GM18873 (cell line): ENCODE data around the gene TCF3.

Source experiments
- ATAC-seq: cut with Tn5 transposase; IDR thresholded peaks from one replicate; pipeline ENCODE4 v1.9.1; 2021; ENCODE audit warnings: mild to moderate bottlenecking, moderate library complexity, moderate number of reproducible peaks; ENCODE audit not compliant: unreplicated experiment, low FRiP score

TCF3 gene

GRCh38 chr19:1591421-1592023, 60.9 kb downstream of the TCF3 start:
- ATAC-seq, result no peak

DNA sequence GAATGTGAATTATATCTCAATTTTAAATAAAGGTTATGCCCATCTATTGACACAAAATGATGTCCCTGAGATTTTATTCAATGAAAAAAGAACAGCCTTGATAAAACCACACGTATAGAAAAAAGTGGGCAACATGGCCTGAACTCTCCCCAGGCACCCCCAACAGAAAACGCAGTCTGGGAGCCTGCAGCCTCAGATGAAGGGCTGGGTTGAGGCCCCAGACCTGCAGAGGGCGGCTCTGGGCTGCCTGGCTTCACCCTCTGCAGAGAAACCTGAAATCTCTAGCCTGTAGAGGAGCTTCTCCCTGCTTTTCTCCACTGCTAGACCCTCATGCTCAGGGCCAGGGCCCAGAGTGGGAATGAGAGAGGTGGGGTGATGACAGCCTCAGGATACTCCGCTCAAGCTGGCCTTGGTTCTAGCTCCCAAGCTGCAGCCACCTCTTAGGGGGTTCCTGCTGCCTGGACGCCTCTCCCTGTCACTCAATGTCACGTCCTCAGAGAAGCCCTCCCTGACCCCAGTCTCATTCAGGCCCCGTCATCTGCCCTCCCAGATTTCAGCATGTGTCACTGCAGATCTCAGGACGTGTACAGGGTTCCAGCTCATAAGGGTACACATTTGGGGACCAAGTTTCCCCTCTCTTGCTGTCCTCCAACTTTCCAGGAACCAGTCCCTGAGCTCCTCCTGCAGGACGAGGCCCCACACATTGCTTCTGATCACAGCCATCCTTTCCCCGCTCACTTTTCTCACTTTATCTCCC, 61.6 kb downstream of the TCF3 start:
- ATAC-seq, result no peak

- no peak for ATAC-seq
These were observed 64.5 kb downstream of the TCF3 start for GRCh38 chr19:1587872-1588271.

DNA sequence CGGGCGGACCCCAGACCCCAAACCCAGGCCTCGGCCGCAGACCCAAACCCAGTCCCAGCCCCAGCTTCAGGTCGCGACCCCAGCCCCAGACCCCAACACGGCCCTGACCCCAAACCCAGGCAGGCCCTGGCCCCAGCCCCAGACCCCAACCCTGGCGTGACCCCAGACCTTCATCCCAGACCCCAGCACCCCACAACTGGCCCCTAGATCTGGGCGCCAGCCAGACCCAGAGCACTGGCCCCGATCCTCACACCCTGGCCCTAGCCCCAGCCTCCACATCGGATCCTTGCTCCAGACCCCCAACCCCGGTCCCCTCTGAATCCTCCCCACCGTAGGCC, 67.2 kb downstream of the TCF3 start:
- no peak for ATAC-seq

GRCh38 chr19:1584500-1585242, 67.7 kb downstream of the TCF3 start:
- ATAC-seq, result no peak

GRCh38 chr19:1582201-1582600, 70.2 kb downstream of the TCF3 start:
- no peak for ATAC-seq

DNA sequence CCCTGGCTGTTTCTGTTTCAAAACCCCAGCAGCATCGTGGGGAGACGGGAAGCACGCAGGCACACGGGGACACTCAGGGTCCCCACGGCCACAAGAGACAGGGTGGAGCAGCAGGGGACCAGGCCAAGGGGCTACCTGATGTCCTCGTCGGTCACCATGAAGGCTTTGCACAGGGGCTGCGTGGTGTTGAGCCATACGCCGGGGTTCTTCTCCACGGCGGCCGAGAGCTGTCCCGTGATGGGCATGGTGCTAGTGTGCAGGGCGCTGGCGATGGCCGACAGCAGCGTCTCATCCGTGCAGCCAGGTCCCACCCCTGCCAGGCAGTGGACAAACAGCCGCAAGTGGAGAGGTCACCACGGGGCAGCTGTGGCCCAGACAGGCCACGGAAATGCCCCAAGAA, 71.5 kb downstream of the TCF3 start:
- no peak for ATAC-seq

GRCh38 chr19:1580382-1580781, 72.0 kb downstream of the TCF3 start:
- no peak for ATAC-seq

DNA sequence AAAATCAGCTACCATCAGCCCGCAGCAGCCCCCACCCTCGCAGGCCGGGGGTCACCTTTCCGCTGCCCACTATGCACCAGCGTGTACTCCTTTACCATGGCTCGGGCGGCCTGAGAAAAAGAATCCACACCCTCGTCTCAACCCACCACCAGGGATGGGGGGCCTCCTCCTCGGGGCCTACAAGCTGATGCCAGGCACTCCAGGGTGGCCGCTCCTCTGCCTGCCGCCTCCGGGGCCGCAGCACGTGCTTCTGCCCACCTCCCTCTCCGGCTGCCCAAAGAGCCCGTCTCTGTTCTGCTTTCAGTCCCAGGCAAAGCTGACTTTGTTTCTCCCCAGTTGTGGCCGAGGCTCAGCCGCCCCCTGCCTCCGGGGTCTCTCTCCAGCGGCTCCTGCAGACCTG, 73.2 kb downstream of the TCF3 start:
- ATAC-seq, result no peak

DNA sequence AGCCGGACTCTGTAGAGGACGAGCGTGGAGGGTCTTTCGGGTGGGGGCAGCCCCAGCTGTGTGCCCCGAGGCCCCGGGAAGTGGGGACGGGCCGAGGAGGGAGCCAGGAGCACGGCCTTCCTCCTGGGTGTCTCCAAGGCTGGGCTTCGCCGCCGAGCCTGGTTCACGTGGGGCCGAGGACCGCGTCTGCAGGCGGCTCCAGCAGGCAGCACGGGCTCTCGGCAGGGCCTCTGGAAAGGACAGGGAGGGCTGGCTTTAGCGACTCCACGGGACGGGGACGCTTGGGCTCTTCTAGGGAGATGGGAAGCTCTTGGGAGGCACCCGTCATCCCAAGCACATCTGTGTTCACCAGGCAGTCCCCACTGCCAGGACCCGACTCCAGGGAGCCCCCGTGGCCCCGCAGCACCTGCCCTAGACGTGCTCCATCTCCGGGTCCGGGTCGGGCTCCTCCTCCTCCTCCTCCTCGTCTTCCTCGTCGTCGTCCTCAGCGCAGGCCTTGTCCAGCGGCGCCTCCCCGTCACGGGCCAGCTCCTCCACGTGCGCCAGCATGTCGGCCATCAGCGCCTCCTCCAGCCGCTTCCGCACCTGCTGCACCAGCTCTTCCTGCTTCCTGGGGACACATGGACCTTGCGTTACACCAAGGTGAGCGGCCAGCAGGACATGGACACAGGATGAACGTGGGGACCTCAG, 74.3 kb downstream of the TCF3 start:
- ATAC-seq, result no peak

DNA sequence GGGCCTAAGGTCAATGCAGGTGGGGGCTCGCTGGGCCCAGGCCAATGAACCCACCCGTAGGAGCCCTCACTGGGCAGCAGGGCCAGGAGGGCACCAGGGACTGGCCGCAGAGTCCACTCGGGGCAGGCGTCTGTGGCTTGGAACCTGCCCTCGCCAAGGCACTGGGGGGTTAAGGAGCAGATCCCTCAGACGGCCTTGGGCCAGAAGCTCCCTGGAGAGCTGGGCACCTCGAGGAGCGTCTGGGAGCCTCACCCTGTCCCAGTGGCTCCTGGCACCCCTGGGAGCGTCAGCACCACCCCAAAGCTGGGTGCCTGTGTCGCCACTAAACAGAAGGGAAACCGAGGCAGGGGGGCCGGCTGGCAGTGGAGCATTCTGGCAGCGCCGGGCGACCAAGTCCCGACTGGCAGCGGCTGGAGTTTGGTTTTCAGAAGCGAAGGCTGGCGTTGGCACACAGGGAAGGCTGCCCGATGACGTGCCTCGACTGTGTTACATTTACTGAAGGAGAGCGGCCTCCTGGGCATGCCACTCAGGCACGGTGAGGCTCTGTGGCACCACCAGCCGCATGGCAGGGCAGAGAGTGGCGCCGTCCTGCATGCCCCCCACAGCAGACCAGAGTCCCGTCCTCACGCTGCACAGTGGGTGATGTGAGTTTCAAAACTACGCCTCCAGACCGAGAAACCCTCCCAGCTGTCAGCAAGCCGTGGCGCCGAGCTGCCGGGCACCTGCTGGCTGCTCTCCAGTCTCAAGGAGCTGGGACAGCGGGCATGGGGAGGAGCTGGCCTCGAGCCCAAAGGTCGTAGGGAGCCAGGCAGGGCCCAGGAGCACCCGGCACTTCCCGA, 75.1 kb downstream of the TCF3 start:
- no peak for ATAC-seq

GRCh38 chr19:1576242-1577089, 75.9 kb downstream of the TCF3 start:
- no peak for ATAC-seq

DNA sequence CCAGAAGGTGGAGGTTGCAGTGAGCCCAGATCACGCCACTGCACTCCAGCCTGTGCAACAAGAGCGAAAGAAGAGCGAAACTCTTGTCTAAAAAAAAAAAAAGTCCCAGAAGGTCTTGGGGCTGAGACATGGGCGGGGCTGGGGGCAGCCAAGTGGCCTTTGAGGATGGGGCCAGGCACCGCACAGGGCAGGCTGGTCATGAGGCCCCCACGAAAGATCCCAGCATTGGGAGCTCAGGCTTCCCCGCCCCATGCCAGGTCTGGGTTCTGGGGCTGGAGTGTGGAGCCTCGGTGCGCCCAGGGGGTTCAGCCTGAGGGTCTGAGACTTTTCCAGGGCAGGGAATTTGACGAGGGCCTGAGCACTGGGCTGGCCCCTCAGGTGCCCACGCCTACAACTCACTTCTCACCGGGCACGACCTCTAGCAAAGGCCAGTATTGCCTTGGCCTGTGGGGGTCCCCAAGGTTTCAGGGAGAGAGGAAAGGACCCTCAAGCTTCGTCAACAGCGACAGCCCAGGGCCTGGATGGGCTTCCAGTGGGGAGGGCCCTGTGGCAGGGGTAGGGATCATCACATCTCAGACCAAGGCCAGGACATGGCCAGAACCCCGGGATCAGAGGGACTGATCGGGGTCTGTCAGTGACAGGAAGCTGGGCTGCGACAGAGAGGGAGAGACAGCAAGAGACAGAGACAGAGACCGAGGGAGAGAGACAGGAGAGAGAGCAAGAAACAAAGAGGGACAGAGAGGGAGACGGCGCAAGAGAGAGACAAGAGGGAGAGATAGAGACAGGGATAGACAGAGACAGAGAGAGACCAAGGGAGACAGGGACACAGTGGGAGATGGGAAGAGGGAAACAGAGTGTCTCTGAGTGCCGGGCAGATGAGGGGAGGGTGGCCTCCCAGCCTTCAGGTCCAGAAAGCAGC, 76.8 kb downstream of the TCF3 start:
- no peak for ATAC-seq

DNA sequence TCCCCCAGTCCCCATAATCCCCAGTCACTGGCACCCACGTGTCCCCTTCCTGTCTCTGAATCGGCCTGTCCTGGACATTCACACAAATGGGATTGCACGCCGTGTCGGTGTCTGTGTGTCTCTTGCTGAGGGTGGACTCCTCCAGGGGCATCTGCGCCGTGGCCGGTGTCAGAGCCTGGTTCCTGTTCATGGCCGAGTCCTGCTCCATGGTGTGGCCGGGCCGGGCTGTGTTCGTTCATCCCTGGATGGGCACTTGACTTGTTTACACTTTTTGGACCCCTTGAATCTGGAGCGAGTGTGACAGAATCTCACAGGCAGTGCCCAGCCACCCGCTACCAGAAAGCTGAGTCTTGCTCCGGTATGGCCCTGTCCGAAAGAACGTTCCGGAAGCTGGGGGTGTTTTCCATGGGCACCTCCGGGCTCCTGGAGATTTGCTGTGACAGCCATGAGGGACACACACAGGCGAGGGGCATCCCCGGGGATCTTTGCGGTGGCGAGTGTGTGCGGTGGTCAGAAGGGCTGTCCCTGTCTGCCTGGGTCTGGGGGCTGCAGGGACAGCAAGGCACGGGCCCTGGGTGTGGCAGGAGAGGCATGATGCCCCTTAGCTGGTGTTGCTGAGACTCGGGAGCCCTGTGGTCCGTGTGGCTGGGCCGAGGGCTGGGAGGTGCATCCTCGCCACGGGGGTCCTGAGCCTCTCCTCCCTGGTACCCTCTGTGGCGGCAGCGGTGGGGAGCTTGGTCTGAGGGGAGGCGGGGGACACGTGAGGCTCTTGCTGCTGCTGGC, 77.9 kb downstream of the TCF3 start:
- no peak for ATAC-seq

DNA sequence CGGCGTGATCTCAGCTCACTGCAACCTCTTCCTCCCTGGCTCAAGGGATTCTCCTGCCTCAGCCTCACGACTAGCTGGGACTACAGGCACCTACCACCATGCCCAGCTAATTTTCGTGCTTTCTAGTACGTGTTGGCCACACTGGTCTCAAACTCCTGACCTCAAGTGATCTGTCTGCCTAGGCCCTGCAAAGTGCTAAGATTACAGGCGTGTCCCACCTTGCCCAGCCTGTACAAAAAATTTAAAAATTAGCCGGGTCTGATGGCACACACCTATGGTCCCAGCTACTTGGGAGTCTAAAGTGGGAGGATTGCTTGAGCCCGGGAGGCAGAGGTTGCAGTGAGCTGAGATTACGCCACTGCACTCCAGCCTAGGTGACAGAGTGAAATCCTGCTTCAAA, 79.6 kb downstream of the TCF3 start:
- ATAC-seq, result no peak

GRCh38 chr19:1571358-1571757, 81.1 kb downstream of the TCF3 start:
- no peak for ATAC-seq

- no peak for ATAC-seq
These were observed 81.6 kb downstream of the TCF3 start for GRCh38 chr19:1570836-1571235.

DNA sequence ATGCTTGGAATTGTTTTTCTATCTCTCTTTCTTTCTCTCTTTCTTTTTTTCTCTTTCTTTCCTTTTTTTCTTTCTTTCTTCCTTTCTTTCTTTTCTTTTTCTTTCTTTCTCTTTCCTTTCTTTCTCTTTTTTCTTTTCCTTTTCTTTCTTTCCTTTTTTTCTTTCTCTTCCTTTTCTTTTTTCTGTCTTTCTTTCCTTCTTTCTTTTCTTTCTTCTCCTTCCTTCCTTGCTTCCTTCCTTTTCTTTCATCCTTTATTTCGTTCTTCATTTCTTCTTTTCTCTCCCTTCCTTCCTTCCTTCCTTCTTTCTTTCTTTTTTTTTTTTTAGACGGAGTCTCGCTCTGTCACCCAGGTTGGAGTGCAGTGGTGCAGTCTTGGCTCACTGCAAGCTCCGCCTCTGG, 82.4 kb downstream of the TCF3 start:
- no peak for ATAC-seq
